Heart left ventricle (tissue), 13 donors: ENCODE data around the gene BOK.

Experiments
- CTCF ChIP-seq, 12 donors: fragments of 200-600 bp; sonication (generic) in 4 of 12; IDR thresholded peaks; one replicate each; pipeline versions ENCODE4 v1.5.0 to v1.8.0; 2018 to 2022; ENCODE audit warnings: antibody characterized with exemption in 12 of 12, mild to moderate bottlenecking in 5 of 12
- POLR2A ChIP-seq, 2 donors: fragments of 450-650 bp; IDR thresholded peaks; one replicate each; pipeline ENCODE4 v1.6.1; 2017; ENCODE audit warnings: antibody characterized with exemption in 2 of 2, mild to moderate bottlenecking in 2 of 2, moderate library complexity in 2 of 2
- donor health status: ischemic (EF 13 %, LVEDD 7.1; RV severe dilation, severe dysfunction).
- donor health status: DM: no; HTN: yes; CAD: no.
- donor health status: DM: no; HTN: no; CAD: no.
- donor health status: ischemic (EF 25% LVEDD 6.9; RV normal size, moderate dysfunction).
- donor health status: ischemic (EF 25% LVEDD 5.7; RV mildly dilated, moderate dysfunction).
- donor health status: ischemic (EF 35%, LVEDD 5.7; RV mildly dilated, moderate dysfunction).
- donor health status: nonischemic (EF 11% LVEDD 7.7; RV severe dilation, severe dysfunction).
- donor health status: DM: yes; HTN: yes; CAD: no.
- donor health status: PGD.
- donor health status: ischemic (EF 29% LVEDD 5.4; RV normal size, mild dysfunction).
- donor health status: nonischemic (EF 23%, LVEDD 6.1; RV moderate dilation, normal function).

- TF ChIP-seq POLR2A (IDR thresholded peaks at IDR 0.05) (no peak), CTCF (IDR thresholded peaks at IDR 0.05) (no peak)
Observed at GRCh38 chr2:241574911-241575623, 16.5 kb downstream of the BOK start.
